HG02798 (cell line): ENCODE data around the gene MED23.

Experiments
- ATAC-seq: cut with Tn5 transposase; IDR thresholded peaks from one replicate; pipeline ENCODE4 v1.9.1; 2021; ENCODE audit warnings: mild to moderate bottlenecking; ENCODE audit not compliant: unreplicated experiment, poor library complexity

MED23 gene

DNA sequence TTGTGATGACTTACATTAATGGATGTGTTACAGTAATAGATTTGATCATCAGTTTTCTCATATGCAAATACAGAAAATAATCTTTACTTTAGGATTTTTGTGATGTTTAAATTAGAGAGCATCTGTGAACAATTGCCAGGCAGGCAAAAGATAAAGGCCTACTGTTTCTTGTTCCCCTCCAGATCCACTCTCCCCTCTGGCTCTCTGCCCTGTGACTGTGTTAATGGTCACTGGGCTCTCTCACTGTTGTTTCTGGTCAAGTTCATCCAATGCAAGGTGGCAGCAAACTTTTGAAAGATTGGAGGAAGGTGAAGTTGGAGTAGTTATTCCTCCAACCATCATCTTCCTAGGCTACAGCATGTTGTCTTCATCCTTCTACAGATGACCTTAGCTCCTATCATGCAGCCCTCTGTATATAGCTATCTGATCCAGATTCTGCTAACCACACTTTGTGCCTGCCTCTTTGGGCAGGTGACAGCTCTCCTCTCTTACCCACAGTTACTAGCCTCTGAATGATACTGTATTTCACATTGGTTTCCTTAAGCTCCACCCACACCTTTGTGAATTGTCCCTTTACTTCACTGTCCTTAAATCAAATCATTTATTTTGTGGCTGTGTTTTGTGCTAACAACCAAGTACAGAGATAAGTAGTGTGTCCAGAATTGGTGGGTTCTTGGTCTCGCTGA, 103.9 kb downstream of the MED23 start:
- no peak for ATAC-seq
